ENCODE results near the gene GGN. TPM values are rescaled to one million over a fixed set of nuclear protein-coding genes. Genes with fewer than 3 reads are reported as not detected.
"Not testable (repeated sequence)": the region's sequence is repeated elsewhere in the genome, so short reads cannot be mapped to it uniquely, and the experiment has no call there.

The GGN gene
- total RNA-seq, 1 donor from 2014 or later = 1.2 TPM

- no peak for TF ChIP-seq CTCF (IDR thresholded peaks at IDR 0.05)
- Mint-ChIP-seq H3K36me3 (ENCODE audit: low read depth) (no peaks in the 10 kb centered on the region), H3K27me3 (peaks cover 6% of the 10 kb centered on the region), H3K4me1 (no peaks in the 10 kb centered on the region), H3K9me3 (no peaks in the 10 kb centered on the region), H3K4me3 (no peak overlapping the region), H3K27ac (no peak overlapping the region)
- DNase-seq (no peak), ATAC-seq (ENCODE audit: low read depth) (no peak)
- ChIA-PET POLR2A (interaction anchor here (0.7 to 2.2 kb wide), 2 partner anchors 8 to 441 kb away, joined by 4 to 7 read pairs; no protein-coding TSS in a partner anchor), CTCF (no interaction called here)
- intact Hi-C loops (cut with micrococcal nuclease) = no loop called here
Measured at GRCh38 chr19:38351865-38352395, 35.9 kb downstream of the GGN start.

GRCh38 chr19:38350883-38351282, 37.0 kb downstream of the GGN start:
- H3K27me3 Mint-ChIP-seq = peaks cover 6% of the 10 kb centered on the region
- ChIA-PET POLR2A (interaction anchor here (0.7 to 2.2 kb wide), 2 partner anchors 9 to 24 kb away, joined by 3 to 7 read pairs; partner anchors contain the start of gene PSMD8), CTCF (no interaction called here)
- no peaks in the 10 kb centered on the region for H3K9me3 Mint-ChIP-seq
- H3K4me1 Mint-ChIP-seq = no peaks in the 10 kb centered on the region
- H3K36me3 Mint-ChIP-seq (ENCODE audit: low read depth) = no peaks in the 10 kb centered on the region
- no peak overlapping the region for H3K4me3 Mint-ChIP-seq
- H3K27ac Mint-ChIP-seq = no peak overlapping the region
- TF ChIP-seq CTCF (IDR thresholded peaks at IDR 0.05) = no peak
- DNase-seq (no peak), ATAC-seq (ENCODE audit: low read depth) (no peak)
- intact Hi-C loops (cut with micrococcal nuclease) = no loop called here

GRCh38 chr19:38346837-38347236, 41.0 kb downstream of the GGN start:
- H3K36me3 Mint-ChIP-seq (ENCODE audit: low read depth) = peaks cover 3% of the 10 kb centered on the region
- no peaks in the 10 kb centered on the region for H3K4me1 Mint-ChIP-seq
- CTCF ChIA-PET = no interaction called here
- TF ChIP-seq CTCF (IDR thresholded peaks at IDR 0.05) = no peak
- DNase-seq (no peak), ATAC-seq (ENCODE audit: low read depth) (no peak)
- H3K4me3 Mint-ChIP-seq = no peak overlapping the region
- POLR2A ChIA-PET = interaction anchor here (0.6 kb wide), 1 partner anchor 111 kb away, joined by 5 read pairs; no protein-coding TSS in a partner anchor
- no peak overlapping the region for H3K27ac Mint-ChIP-seq
- no peaks in the 10 kb centered on the region for H3K9me3 Mint-ChIP-seq
- no peaks in the 10 kb centered on the region for H3K27me3 Mint-ChIP-seq
- intact Hi-C loops (cut with micrococcal nuclease) = no loop called here

GRCh38 chr19:38340927-38341326, 46.9 kb downstream of the GGN start:
- ChIA-PET CTCF (no interaction called here), POLR2A (no interaction called here)
- intact Hi-C loops (cut with micrococcal nuclease) = no loop called here
- H3K9me3 Mint-ChIP-seq = no peaks in the 10 kb centered on the region
- no peak for TF ChIP-seq CTCF (IDR thresholded peaks at IDR 0.05)
- no peak for ATAC-seq (ENCODE audit: low read depth)
- no peaks in the 10 kb centered on the region for H3K27me3 Mint-ChIP-seq
- no peak overlapping the region for H3K4me3 Mint-ChIP-seq
- no peak overlapping the region for H3K27ac Mint-ChIP-seq
- DNase-seq = no peak
- peaks cover 8% of the 10 kb centered on the region for H3K4me1 Mint-ChIP-seq
- peaks cover 20% of the 10 kb centered on the region for H3K36me3 Mint-ChIP-seq (ENCODE audit: low read depth)

GRCh38 chr19:38339011-38339410, 48.8 kb downstream of the GGN start:
- peaks cover 20% of the 10 kb centered on the region for H3K36me3 Mint-ChIP-seq (ENCODE audit: low read depth)
- H3K4me3 Mint-ChIP-seq; CTCF ChIA-PET; DNase-seq; H3K27me3 Mint-ChIP-seq; H3K9me3 Mint-ChIP-seq; H3K27ac Mint-ChIP-seq; ATAC-seq (ENCODE audit: low read depth); H3K4me1 Mint-ChIP-seq: not testable (repeated sequence)
- POLR2A ChIA-PET = interaction anchor here (0.7 to 1.3 kb wide), 2 partner anchors 35 to 60 kb away, joined by 3 read pairs; partner anchors contain the start of gene PSMD8
- intact Hi-C loops (cut with micrococcal nuclease) = loop anchor here (5.0 kb wide), 1 partner anchor 292 kb away; no protein-coding TSS in a partner anchor
